IPS DF 19.7 (cell line): ENCODE measurements around the gene MCF2.
"Not testable (repeated sequence)": the region's sequence is repeated elsewhere in the genome, so short reads cannot be mapped to it uniquely, and the experiment has no call there.

ENCODE experiments used
- DNase-seq: peaks from one replicate; pipeline ENCODE4 v3.0.0-alpha.2; 2013; ENCODE audit warnings: low read depth, low spot score

MCF2 gene

GRCh38 chrX:139708067-139708466 is at the start of gene MCF2:
MCF2 (minus strand) TSS chrX:139708167; CDS start chrX:139651744, 56,423 bp downstream.
- DNase-seq, result no peak

GRCh38 chrX:139751053-139751452 is 43.1 kb upstream of the MCF2 start:
- no peak for DNase-seq

DNA sequence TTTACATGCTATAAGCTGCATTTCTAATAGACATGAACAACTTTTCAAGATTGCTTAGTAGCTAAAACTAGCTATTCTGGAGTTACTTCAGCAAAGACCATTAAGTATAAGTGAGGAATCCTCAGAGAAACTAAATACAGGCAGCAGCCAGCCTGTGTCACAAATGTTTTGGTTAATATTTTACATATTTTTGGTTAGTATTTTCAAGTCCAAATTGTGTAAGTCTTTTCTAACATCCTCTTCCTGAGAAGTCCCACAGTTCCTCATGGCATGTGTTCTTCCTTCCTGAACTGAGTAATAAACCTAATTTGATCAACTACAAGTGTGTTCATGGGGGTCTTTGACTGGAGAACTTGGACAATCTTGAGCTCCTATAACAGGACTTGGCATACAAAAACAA is 42.4 kb upstream of the MCF2 start:
- DNase-seq, result no peak

- no peak for DNase-seq
Observed at GRCh38 chrX:139739138-139739537, 31.2 kb upstream of the MCF2 start.

DNA sequence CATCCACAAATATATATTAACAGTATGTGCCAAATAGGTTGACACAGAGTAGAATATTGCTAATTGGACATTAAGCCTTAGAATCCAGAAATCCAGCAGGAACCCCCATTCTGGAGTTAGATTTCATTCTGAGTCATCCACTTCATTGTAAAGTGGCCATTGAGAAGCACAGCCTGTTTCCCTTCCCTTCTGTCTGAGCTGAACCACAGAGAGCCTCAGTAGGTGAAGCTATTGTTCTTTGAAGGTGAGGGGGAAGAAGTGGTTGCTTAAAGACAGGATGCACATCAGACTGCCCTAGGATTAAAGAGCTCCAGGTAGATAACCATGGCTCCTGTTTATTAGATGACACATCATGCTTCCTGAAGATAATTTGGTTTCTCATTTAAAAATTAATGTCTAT is 30.6 kb upstream of the MCF2 start:
- DNase-seq, result no peak

GRCh38 chrX:139736151-139736550 is 28.2 kb upstream of the MCF2 start:
- DNase-seq, result no peak

GRCh38 chrX:139734996-139735395 is 27.0 kb upstream of the MCF2 start:
- no peak for DNase-seq

GRCh38 chrX:139725720-139726119 is 17.8 kb upstream of the MCF2 start:
- no peak for DNase-seq

GRCh38 chrX:139724626-139725025 is 16.7 kb upstream of the MCF2 start:
- DNase-seq, result no peak

- DNase-seq, result no peak
Observed at GRCh38 chrX:139720979-139721378, 13.0 kb upstream of the MCF2 start.

DNA sequence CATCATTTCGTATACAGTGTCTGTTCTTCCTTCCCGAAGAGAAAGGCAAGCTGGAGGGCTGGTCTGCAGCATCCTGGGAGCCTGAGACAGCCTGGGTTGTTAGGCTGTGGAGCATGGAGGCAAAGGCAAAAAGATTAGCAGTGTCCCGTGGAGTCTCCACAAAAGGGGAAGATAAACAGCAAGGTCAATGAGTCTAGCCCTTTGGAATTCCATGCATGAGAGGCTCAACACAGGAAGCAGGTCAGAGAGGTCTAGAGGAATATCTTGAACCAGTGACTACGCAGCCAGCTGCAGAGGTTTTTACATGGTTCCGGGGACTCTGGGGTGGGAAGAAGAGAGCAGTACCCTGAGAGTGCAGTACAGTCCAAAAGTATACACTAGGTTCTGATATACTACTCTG is 12.2 kb upstream of the MCF2 start:
- peak; percentile 73 for DNase-seq

DNA sequence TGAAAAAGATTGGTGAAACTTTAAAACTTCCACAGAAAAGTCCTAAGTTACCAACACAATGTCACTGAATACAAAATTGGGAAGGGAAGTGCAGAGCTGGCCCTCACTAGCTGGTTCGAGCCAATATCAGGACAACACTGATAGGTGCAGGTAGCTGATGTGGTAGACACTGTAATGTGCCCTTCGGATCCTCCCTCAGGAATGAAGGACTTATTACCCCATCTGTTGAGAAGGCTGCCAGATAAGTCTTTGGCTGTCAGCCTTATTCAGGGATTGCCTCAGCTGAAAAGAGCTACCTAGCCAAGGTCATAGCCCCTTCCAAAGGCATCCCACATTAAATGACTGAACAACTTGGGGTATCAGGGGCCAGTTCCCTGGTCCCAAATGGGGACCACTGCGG is 5.3 kb downstream of the MCF2 start:
- no peak for DNase-seq

DNA sequence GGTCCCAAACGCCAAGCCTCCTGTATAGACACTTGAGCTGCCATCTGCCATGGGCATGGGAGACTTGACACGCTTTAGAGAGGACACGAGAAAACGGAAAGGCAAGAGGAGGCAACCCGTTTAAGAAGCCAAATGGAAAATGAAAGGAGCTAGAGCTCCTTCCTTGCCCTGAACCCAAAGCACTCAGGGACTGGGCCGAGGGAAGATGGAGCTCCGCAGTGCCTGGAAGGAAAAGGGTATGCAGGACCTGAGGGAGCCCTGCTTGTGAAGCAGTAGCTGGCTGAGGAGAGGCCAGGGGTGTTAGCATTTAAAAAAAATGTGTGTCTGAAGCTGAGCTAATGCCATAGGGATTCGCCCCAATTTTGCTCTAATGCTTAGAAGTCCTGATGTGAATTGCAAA is 15.1 kb downstream of the MCF2 start:
- DNase-seq, result no peak

- no peak for DNase-seq
Observed at GRCh38 chrX:139692506-139692849, 15.5 kb downstream of the MCF2 start.

- no peak for DNase-seq
Observed at GRCh38 chrX:139691843-139692505, 16.0 kb downstream of the MCF2 start.

GRCh38 chrX:139691493-139691842 is 16.5 kb downstream of the MCF2 start:
- no peak for DNase-seq

- DNase-seq, result not testable (repeated sequence)
Observed at GRCh38 chrX:139685175-139685574, 22.8 kb downstream of the MCF2 start.

DNA sequence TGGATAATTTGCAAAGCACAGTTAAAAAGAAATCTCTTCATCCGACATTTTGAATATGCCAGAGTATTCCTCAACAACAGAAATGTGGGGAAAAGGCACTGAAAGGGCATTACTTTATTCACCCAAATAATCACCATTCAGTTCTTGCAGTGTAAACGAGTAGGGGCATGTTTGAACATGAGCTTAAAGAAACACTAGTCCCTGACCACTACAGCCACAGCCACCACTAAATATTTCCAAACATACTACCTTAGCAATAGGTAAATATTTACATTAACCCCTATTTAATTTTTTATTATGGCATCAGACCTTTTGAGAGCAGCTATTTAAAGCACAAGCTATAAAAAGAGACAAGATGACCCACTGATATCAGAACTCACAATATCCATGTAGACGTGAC is 27.6 kb downstream of the MCF2 start:
- no peak for DNase-seq

DNA sequence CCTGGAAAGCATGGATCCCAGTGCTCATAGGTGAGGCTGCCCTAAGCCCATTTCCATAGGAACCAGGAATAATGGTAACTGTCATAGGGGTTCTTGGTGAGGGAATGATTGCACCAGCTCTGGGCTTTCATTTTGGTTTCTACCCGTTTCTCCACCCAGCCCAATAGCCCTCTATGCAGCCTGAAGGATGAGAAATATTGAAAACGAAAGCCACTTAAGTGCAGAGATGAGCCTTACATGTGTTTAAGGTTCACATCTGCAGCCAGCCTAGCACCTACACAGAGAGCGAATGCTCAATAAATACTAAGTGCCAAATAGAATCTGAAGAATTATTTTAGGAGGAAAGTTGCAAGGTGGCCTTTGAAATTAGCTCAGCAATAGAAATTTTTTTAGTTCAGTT is 60.4 kb downstream of the MCF2 start:
- no peak for DNase-seq

- DNase-seq, result peak; percentile 33
Observed at GRCh38 chrX:139642241-139642927, 65.6 kb downstream of the MCF2 start.

DNA sequence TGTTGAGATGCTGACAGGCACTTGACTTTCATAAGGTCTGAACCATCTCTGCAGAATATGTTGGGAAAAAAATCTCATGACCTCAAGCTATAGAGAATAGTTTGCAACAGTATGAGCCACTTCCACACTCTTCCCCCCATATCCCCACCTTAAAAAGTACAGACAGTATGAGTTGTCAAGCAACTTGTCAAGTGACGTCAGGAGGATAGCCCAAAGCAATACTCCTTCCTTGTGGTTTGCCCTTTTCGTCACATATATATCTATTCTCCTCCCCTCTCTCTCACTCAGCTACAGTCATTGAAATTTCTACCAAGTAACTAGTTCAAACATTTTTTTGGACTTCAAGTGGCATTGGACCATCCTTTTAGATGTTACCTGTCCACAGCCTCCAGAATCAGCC is 67.7 kb downstream of the MCF2 start:
- no peak for DNase-seq

DNA sequence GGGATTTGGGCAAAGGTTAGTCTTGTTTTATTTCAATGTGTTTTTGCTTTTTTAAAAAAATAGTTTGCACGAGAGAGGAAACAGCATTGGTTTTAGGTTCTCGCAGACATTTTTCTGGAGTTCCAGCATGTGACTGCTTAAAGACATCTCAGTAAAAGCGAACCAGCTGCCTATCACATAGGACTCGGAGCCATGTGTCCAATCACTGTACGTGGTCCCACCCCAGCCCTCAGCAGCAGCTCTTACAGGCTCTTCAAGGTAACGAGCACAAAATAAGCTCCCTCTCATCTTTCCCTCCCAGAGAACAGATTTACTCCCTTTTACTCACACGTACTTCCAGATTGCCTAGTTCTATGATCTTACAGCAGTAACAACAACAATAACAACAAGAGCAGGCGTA is 68.7 kb downstream of the MCF2 start:
- DNase-seq, result no peak

DNA sequence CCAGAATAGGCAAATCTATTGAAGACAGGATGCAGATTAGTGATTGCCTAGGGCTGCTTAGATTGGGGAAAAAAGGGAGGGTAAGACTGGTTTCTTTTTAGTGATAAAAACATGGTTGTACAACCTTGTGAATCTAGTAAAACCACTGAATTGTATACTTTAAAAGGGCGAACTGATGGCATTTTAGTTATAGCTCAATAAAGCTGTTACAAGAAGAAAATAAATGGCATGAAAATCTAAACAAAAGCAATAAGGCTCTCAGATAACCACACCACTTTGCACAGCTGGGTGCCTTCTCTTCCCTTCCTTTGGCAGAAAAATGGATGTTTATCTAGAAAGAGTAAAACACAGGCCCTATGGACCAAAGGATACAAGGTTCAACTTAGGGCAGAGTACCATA is 107.9 kb downstream of the MCF2 start:
- no peak for DNase-seq

- no peak for DNase-seq
Observed at GRCh38 chrX:139596068-139596467, 111.9 kb downstream of the MCF2 start.
